HCT116 (cell line): ENCODE measurements around the gene GNB5. TPM values are rescaled to one million over a fixed set of nuclear protein-coding genes. Genes with fewer than 3 reads are reported as not detected.

Source experiments
- ATAC-seq: fragments of 200-7000 bp; cut with Tn5 transposase; 2 replicates; pipeline ENCODE4 v1.9.1; 2020; ENCODE audit warnings: mild to moderate bottlenecking, moderate library complexity
- BruUV-seq: library from RNA; stranded (reverse); fragments of 400-500 nt; replicated peaks from 2 replicates; lab custom pipeline; 2021; lab: Mats Ljungman, UMichigan
- CTCF ChIA-PET: fragments of 300-600 bp; sonication (Branson Sonifier 250); formaldehyde crosslinking; loops from one replicate; lab custom pipeline; 2021; ENCODE audit warnings: antibody characterized with exemption; lab: Charles Lee
- POLR2A ChIA-PET: fragments of 300-600, 350-600 bp; sonication (Branson Sonifier 250); formaldehyde crosslinking; loops from one replicate; lab custom pipeline; 2021; ENCODE audit warnings: antibody characterized with exemption; lab: Charles Lee
- RAD21 ChIA-PET, 2 experiments: fragments of 300-600 bp; sonication (Branson Sonifier 250); formaldehyde crosslinking; loops; one replicate each; lab custom pipeline; 2023; ENCODE audit warnings: low total read pairs in 2 of 2; ENCODE audit not compliant: uncharacterized antibody in 2 of 2, unreplicated experiment in 2 of 2, low non-redundant PET in 1 of 2; lab: Charles Lee
- DNase-seq: peaks from one replicate; pipeline ENCODE4 v3.0.0-alpha.2; 2010; ENCODE audit warnings: low read depth, low spot score
- H2AFZ ChIP-seq: fragments of 200-600 bp; shearing (Covaris generic), sonication (generic); 2 replicates; pipeline ENCODE4 v1.6.1; 2017; ENCODE audit warnings: low read depth, mixed run types, mixed read lengths, antibody characterized with exemption, low read length; ENCODE audit not compliant: poor library complexity, severe bottlenecking
- H3K27ac ChIP-seq: 2 replicates; pipeline ENCODE4 v1.5.1; 2012; ENCODE audit warnings: low read depth, low read length
- H3K27me3 ChIP-seq: fragments of 200-600 bp; sonication (generic); 2 replicates; pipeline ENCODE4 v1.6.1; 2016; ENCODE audit warnings: mixed run types, low read length, mixed read lengths; ENCODE audit not compliant: insufficient read depth
- H3K36me3 ChIP-seq, 2 experiments: fragments of 200-500 bp in 1 of 2; fragments of 200-600 bp in 1 of 2; sonication (Bioruptor generic) in 1 of 2; sonication (generic) in 1 of 2; 2 replicates each; pipeline versions ENCODE4 v1.5.1 to v1.6.1; 2014 to 2016; ENCODE audit warnings: low read length in 2 of 2, inconsistent platforms in 1 of 2, mixed read lengths in 1 of 2, mixed run types in 1 of 2; ENCODE audit not compliant: insufficient read depth in 2 of 2, control insufficient read depth in 1 of 2
- H3K4me1 ChIP-seq, 2 experiments: fragments of 200-600 bp in 1 of 2; sonication (generic) in 1 of 2; 2 replicates each; pipeline versions ENCODE4 v1.5.1 to v1.6.1; 2012 to 2017; ENCODE audit warnings: low read length in 2 of 2, inconsistent platforms in 1 of 2, mild to moderate bottlenecking in 1 of 2, mixed read lengths in 1 of 2, mixed run types in 1 of 2, moderate library complexity in 1 of 2; ENCODE audit not compliant: insufficient read depth in 2 of 2, control insufficient read depth in 1 of 2
- H3K4me2 ChIP-seq: fragments of 200-600 bp; sonication (generic); 2 replicates; pipeline ENCODE4 v1.6.1; 2017; ENCODE audit warnings: mixed run types, low read length, mixed read lengths
- H3K4me3 ChIP-seq, 2 experiments: fragments of 200-600 bp in 1 of 2; sonication (generic) in 1 of 2; replicated peaks in 1 of 2; 2 replicates each; pipeline ENCODE4 v1.5.1; 2011 to 2016; ENCODE audit warnings: low read length in 2 of 2, control low read depth in 1 of 2, low read depth in 1 of 2, mild to moderate bottlenecking in 1 of 2, mixed read lengths in 1 of 2, mixed run types in 1 of 2
- H3K79me2 ChIP-seq: fragments of 200-600 bp; sonication (generic); 2 replicates; pipeline ENCODE4 v1.6.1; 2017; ENCODE audit warnings: mild to moderate bottlenecking, mixed run types, low read length, moderate library complexity, mixed read lengths; ENCODE audit not compliant: insufficient read depth
- H3K9ac ChIP-seq: fragments of 200-600 bp; sonication (generic); 2 replicates; pipeline ENCODE4 v1.6.1; 2016; ENCODE audit warnings: low read length, mixed read lengths
- H3K9me2 ChIP-seq: fragments of 200-600 bp; sonication (generic), shearing (Covaris generic); 2 replicates; pipeline ENCODE4 v1.6.1; 2017; ENCODE audit warnings: mixed run types, mild to moderate bottlenecking, moderate library complexity; ENCODE audit not compliant: insufficient read depth
- H3K9me3 ChIP-seq, 2 experiments: fragments of 200-500 bp in 1 of 2; fragments of 200-600 bp in 1 of 2; sonication (Bioruptor generic) in 1 of 2; sonication (generic) in 1 of 2; 2 replicates each; pipeline ENCODE4 v1.6.1; 2014 to 2017; ENCODE audit warnings: low read length in 2 of 2, mixed read lengths in 2 of 2, inconsistent platforms in 1 of 2, low read depth in 1 of 2, mild to moderate bottlenecking in 1 of 2, mixed run types in 1 of 2, moderate library complexity in 1 of 2; ENCODE audit not compliant: control insufficient read depth in 1 of 2, insufficient read depth in 1 of 2
- H4K20me1 ChIP-seq: fragments of 200-600 bp; sonication (generic), shearing (Covaris generic); 2 replicates; pipeline ENCODE4 v1.6.1; 2017; ENCODE audit warnings: mixed run types, mild to moderate bottlenecking, moderate library complexity; ENCODE audit not compliant: insufficient read depth
- CTCF ChIP-seq, 3 experiments: fragments of 200-600 bp in 1 of 3; sonication (generic) in 1 of 3; IDR thresholded peaks in 2 of 3; conservative IDR thresholded peaks in 1 of 3; 2 replicates each; pipeline ENCODE4 v1.5.1; 2012 to 2017; ENCODE audit warnings: low read depth in 2 of 3, low read length in 2 of 3, antibody characterized with exemption in 1 of 3, borderline replicate concordance in 1 of 3, control low read depth in 1 of 3, mild to moderate bottlenecking in 1 of 3, mixed read lengths in 1 of 3, mixed run types in 1 of 3, moderate library complexity in 1 of 3; ENCODE audit not compliant: insufficient read depth in 1 of 3
- ELF1 ChIP-seq: IDR thresholded peaks from 2 replicates; pipeline ENCODE4 v1.6.1; 2012; ENCODE audit warnings: low read depth, borderline replicate concordance
- JUND ChIP-seq: IDR thresholded peaks from 2 replicates; pipeline ENCODE4 v1.6.1; 2012
- POLR2A ChIP-seq: IDR thresholded peaks from 2 replicates; pipeline ENCODE4 v1.7.0; 2011; ENCODE audit warnings: borderline replicate concordance; ENCODE audit not compliant: insufficient read depth, insufficient read length; ENCODE audit errors: extremely low read depth
- RAD21 ChIP-seq: IDR thresholded peaks from 2 replicates; pipeline ENCODE4 v1.6.1; 2012; ENCODE audit warnings: low read depth, mild to moderate bottlenecking
- YY1 ChIP-seq: IDR thresholded peaks from 2 replicates; pipeline ENCODE4 v1.6.1; 2011; ENCODE audit warnings: low read length, low read depth, moderate library complexity, mild to moderate bottlenecking; ENCODE audit not compliant: insufficient replicate concordance; ENCODE audit errors: extremely low read depth
- ZFX ChIP-seq: fragments of 450-650 bp; IDR thresholded peaks from 2 replicates; pipeline ENCODE4 v1.6.1; 2017
- intact Hi-C: fragments of 100-400 bp; cut with micrococcal nuclease; formaldehyde crosslinking; loops from 2 replicates; pipeline ENCODE4 v1.10.0; 2022
- total RNA-seq: library from RNA; stranded (reverse); gene quantifications from one replicate; pipeline ENCODE4 v1.2.1, GENCODE V29; 2021; ENCODE audit not compliant: unreplicated experiment
- TF ChIP-seq, protein P1 (sequence below): IDR thresholded peaks from 2 replicates; pipeline ENCODE4 v1.6.1; 2012; ENCODE audit warnings: low read depth

The GNB5 gene
- total RNA-seq, 1 experiment from 2014 or later = 27.6 TPM

DNA sequence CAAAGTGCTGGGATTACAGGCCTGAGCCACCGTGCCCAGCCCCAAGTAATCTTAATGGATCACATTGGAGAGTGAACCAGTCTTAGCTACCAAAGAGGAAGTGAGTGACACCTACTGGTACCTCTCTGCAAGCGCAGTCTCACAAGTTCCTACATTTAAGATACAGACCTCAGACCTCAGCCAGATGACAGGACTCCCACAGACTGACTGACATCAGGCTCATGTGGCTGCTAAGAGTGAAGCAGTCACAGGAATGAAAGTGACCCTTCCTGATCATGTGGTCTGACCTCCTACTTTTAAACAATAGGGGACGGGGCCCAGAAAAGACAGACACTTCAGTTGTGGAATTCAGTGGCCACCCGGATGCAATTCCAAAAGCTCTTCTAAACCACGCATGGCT is 36.3 kb upstream of the GNB5 start:
- Histone ChIP-seq H3K9ac (no peak overlapping the region), H3K36me3 (peaks cover 33 to 34% of the 10 kb centered on the region in 2 experiments), H3K9me2 (no peaks in the 10 kb centered on the region), H4K20me1 (no peaks in the 10 kb centered on the region), H3K9me3 (no peaks in the 10 kb centered on the region), H3K4me1 (peaks cover 4 to 10% of the 10 kb centered on the region in 2 experiments; a peak in 3 of 4 replicates), H3K27ac (no peak overlapping the region), H3K4me2 (no peak overlapping the region), H3K27me3 (no peaks in the 10 kb centered on the region), H2AFZ (no peak overlapping the region), H3K79me2 (no peaks in the 10 kb centered on the region), H3K4me3 (no peak overlapping the region)
- DNase-seq (peak; percentile 67), ATAC-seq (peak; percentile 97)
- intact Hi-C loops = no loop called here
- ChIA-PET CTCF (interaction anchor here (0.6 to 2.3 kb wide), 18 partner anchors 8 to 577 kb away, joined by 3 to 12 read pairs (median 4); no protein-coding TSS in a partner anchor), RAD21 (no interaction called here), POLR2A (no interaction called here)
- BruUV-seq = no TSS peak
- TF ChIP-seq ZFX = no peak
- no peak for TF ChIP-seq ELF1
- TF ChIP-seq CTCF (IDR thresholded peaks at IDR 0.05 in 2 of 3, conservative IDR thresholded peaks at IDR 0.05 in 1 of 3; ENCODE audit: borderline replicate concordance in 1 of 3, insufficient read depth in 1 of 3, low read depth in 2 of 3, low read length in 2 of 3) = peak; percentile 35 to 78 (median 67); a peak in 5 of 6 replicates
- peak; percentile 43 for TF ChIP-seq RAD21

- intact Hi-C loops = no loop called here
- no peak overlapping the region for H3K4me2 ChIP-seq
These were observed 34.0 kb upstream of the GNB5 start for GRCh38 chr15:52225230-52225629.

More at GRCh38 chr15:52225230-52225629, 34.0 kb upstream of the GNB5 start:
- Histone ChIP-seq H3K4me1 (peaks cover 4 to 10% of the 10 kb centered on the region in 2 experiments; a peak in 3 of 4 replicates), H3K9ac (no peak overlapping the region), H3K27ac (no peak overlapping the region), H3K36me3 (peaks cover 33 to 40% of the 10 kb centered on the region in 2 experiments), H3K9me2 (no peaks in the 10 kb centered on the region), H2AFZ (no peak overlapping the region), H3K27me3 (no peaks in the 10 kb centered on the region), H3K79me2 (no peaks in the 10 kb centered on the region), H3K4me3 (no peak overlapping the region), H4K20me1 (no peaks in the 10 kb centered on the region), H3K9me3 (no peaks in the 10 kb centered on the region)
- RAD21 ChIA-PET = no interaction called here
- TF ChIP-seq YY1 (no peak), POLR2A (no peak), JUND (no peak)
- TF ChIP-seq, protein P1, sequence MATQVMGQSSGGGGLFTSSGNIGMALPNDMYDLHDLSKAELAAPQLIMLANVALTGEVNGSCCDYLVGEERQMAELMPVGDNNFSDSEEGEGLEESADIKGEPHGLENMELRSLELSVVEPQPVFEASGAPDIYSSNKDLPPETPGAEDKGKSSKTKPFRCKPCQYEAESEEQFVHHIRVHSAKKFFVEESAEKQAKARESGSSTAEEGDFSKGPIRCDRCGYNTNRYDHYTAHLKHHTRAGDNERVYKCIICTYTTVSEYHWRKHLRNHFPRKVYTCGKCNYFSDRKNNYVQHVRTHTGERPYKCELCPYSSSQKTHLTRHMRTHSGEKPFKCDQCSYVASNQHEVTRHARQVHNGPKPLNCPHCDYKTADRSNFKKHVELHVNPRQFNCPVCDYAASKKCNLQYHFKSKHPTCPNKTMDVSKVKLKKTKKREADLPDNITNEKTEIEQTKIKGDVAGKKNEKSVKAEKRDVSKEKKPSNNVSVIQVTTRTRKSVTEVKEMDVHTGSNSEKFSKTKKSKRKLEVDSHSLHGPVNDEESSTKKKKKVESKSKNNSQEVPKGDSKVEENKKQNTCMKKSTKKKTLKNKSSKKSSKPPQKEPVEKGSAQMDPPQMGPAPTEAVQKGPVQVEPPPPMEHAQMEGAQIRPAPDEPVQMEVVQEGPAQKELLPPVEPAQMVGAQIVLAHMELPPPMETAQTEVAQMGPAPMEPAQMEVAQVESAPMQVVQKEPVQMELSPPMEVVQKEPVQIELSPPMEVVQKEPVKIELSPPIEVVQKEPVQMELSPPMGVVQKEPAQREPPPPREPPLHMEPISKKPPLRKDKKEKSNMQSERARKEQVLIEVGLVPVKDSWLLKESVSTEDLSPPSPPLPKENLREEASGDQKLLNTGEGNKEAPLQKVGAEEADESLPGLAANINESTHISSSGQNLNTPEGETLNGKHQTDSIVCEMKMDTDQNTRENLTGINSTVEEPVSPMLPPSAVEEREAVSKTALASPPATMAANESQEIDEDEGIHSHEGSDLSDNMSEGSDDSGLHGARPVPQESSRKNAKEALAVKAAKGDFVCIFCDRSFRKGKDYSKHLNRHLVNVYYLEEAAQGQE = no peak
- DNase-seq (no peak), ATAC-seq (no peak)
- BruUV-seq = no TSS peak
- CTCF ChIA-PET = interaction anchor here (0.9 to 1.5 kb wide), 2 partner anchors 8 to 17 kb away, joined by 4 to 5 read pairs; no protein-coding TSS in a partner anchor
- POLR2A ChIA-PET = no interaction called here
